K562 (cell line): Measurements from ENCODE around the gene CTSF. TPM values are rescaled to one million over a fixed set of nuclear protein-coding genes. Genes with fewer than 3 reads are reported as not detected.
A peak's percentile ranks its signal among the peaks of the same experiment; 100 is the strongest.

ENCODE experiments used
- BRD9 ChIP-seq: fragments of 450-650 bp; IDR thresholded peaks from 2 replicates; pipeline ENCODE4 v1.6.1; 2018; ENCODE audit warnings: low read depth; ENCODE audit not compliant: partially characterized antibody
- CBX1 ChIP-seq: sonication (generic); IDR thresholded peaks from 2 replicates; pipeline ENCODE4 v1.6.1; 2016; ENCODE audit warnings: antibody characterized with exemption, low read depth, mild to moderate bottlenecking
- CBX2 ChIP-seq: fragments of 200-600 bp; sonication (generic); IDR thresholded peaks from one replicate; pipeline ENCODE4 v1.6.1; 2012; ENCODE audit warnings: mild to moderate bottlenecking, low read length, inconsistent platforms; ENCODE audit not compliant: insufficient read depth, poor library complexity, severe bottlenecking
- JUNB ChIP-seq: fragments of 450-650 bp; formaldehyde crosslinking; conservative IDR thresholded peaks from 2 replicates; pipeline ENCODE4 v1.4.0; 2020; ENCODE audit warnings: mild to moderate bottlenecking
- KAT7 ChIP-seq: sonication (generic); formaldehyde crosslinking; IDR thresholded peaks from 2 replicates; pipeline ENCODE4 v1.8.0; 2022; ENCODE audit warnings: missing genetic modification reagents, mild to moderate bottlenecking, borderline replicate concordance
- MAZ ChIP-seq, 2 experiments: fragments of 450-650 bp in 1 of 2; sonication (generic) in 1 of 2; formaldehyde crosslinking; IDR thresholded peaks in 1 of 2; conservative IDR thresholded peaks in 1 of 2; 2 replicates each; pipeline versions ENCODE4 v1.4.0 to v1.5.0; 2020; ENCODE audit warnings: mild to moderate bottlenecking in 1 of 2, missing genetic modification reagents in 1 of 2
- NRF1 ChIP-seq, 2 experiments: fragments of 450-650 bp; IDR thresholded peaks in 1 of 2; conservative IDR thresholded peaks in 1 of 2; 2 replicates each; pipeline ENCODE4 v1.6.1; 2014; ENCODE audit warnings: mild to moderate bottlenecking in 2 of 2
- PHF20 ChIP-seq: fragments of 450-650 bp; IDR thresholded peaks from 2 replicates; pipeline ENCODE4 v1.6.1; 2018; ENCODE audit not compliant: partially characterized antibody
- SP1 ChIP-seq: sonication (generic); formaldehyde crosslinking; IDR thresholded peaks from 2 replicates; pipeline ENCODE4 v1.8.1; 2022; ENCODE audit warnings: mild to moderate bottlenecking, missing genetic modification reagents
- SUPT5H ChIP-seq: fragments of 450-650 bp; IDR thresholded peaks from 2 replicates; pipeline ENCODE4 v1.6.1; 2016
- YY1 ChIP-seq, 3 experiments: IDR thresholded peaks; 2 replicates each; pipeline ENCODE4 v1.6.1; 2011; ENCODE audit warnings: low read length in 2 of 3, mild to moderate bottlenecking in 2 of 3, moderate library complexity in 2 of 3, borderline replicate concordance in 1 of 3, control low read depth in 1 of 3, low read depth in 1 of 3; ENCODE audit not compliant: insufficient read depth in 3 of 3, insufficient replicate concordance in 2 of 3, control insufficient read depth in 1 of 3, insufficient read length in 1 of 3; ENCODE audit errors: extremely low read depth in 1 of 3
- ZNF146 ChIP-seq: IDR thresholded peaks from one replicate; pipeline ENCODE4 v1.6.1; 2018; ENCODE audit warnings: missing compliant biosample characterization; ENCODE audit not compliant: unreplicated experiment
- polyA plus RNA-seq, 8 experiments: library from polyadenylated mRNA; depleted of rRNA in 4 of 8; stranded (reverse) in 5 of 8; unstranded in 3 of 8; fragments of >200 nt; fragmentation: Nextera tagmentation in 2 of 8; fragmentation: Illumina TruSeq in 1 of 8; extraction: Ambion mirVana in 2 of 8; extraction: Trizol in 1 of 8; gene quantifications; 2 replicates each; pipeline versions ENCODE4 v1.2.1 to v1.2.3, GENCODE V29; 2011 to 2014; ENCODE audit warnings: inconsistent platforms in 1 of 8, missing spikeins in 1 of 8
- total RNA-seq, 7 experiments: library from RNA; depleted of rRNA in 6 of 7; stranded (reverse); fragments of >200 nt in 6 of 7; fragmentation: Illumina TruSeq in 2 of 7; extraction: Trizol in 2 of 7; gene quantifications; 2 replicates each; pipeline versions ENCODE4 v1.2.1 to v1.2.3, GENCODE V29; 2011 to 2021; ENCODE audit warnings: low replicate concordance in 1 of 7
- TF ChIP-seq, protein P1 (sequence below): IDR thresholded peaks from 2 replicates; pipeline ENCODE4 v1.6.1; 2011; ENCODE audit warnings: borderline replicate concordance, low read depth, mild to moderate bottlenecking, moderate library complexity, low read length; ENCODE audit not compliant: insufficient read depth, poor library complexity, severe bottlenecking
- TF ChIP-seq, protein P2 (sequence below): sonication (generic); formaldehyde crosslinking; IDR thresholded peaks from 2 replicates; pipeline ENCODE4 v1.8.0; 2022; ENCODE audit warnings: mild to moderate bottlenecking, low read depth, missing genetic modification reagents
- TF ChIP-seq, protein P3 (sequence below): fragments of 450-650 bp; IDR thresholded peaks from 2 replicates; pipeline ENCODE4 v1.6.1; 2016
- TF ChIP-seq, protein P4 (sequence below): fragments of 450-650 bp; IDR thresholded peaks from 2 replicates; pipeline ENCODE4 v1.6.1; 2018; ENCODE audit not compliant: partially characterized antibody
- TF ChIP-seq, protein P5 (sequence below): sonication (generic); formaldehyde crosslinking; IDR thresholded peaks from 2 replicates; pipeline ENCODE4 v1.9.0; 2022; ENCODE audit warnings: mild to moderate bottlenecking, missing genetic modification reagents

CTSF gene
- total and polyA plus RNA-seq, 9 of the 15 experiments (the other 6 are each of a cell fraction or from before 2014, with no cell fraction given), result 0.41 to 10.5 (median 3.8) TPM

DNA sequence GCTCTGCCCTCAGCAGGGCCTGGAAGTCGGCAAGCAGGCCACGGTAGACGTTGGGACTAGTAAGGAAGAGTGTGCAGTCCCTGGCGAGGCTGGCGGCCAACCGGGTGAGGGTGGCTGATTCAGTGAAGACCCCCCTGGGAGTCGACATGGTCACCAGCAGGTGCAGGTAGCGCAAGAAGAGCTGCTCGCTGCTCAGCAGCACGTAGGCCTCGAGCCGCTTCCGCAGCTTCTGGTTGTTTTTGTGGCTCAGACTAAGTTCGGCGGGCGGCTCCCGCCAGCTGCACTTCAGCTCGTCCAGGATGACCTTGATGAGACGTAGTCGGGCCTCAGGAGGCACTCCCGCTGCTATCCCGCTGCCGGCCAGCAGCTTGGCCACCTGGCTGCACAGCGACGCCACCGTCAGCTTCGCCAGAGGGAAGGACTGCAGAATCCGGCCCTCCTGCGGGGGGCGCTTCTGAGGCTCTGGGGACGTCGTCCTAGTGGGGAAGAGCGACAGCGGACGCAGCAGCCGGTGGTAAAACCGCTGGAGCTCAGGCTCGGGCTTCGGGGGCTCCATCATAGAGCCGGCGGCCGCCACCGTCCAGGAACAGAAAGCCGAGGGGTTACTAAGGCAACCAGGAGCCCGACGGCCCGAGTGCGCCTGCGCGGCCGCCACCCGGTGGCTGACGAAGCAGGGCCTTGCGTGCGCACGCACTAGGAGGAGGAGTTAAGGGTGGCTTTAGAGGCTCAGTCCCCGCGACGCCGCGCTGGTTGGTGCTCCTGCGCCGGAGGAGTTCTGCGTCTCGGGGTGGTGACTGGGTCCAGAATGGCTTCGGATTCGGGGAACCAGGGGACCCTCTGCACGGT, 24.3 kb upstream of the CTSF start, which contains the start of the genes CCDC87 and CCS (continued):
- TF ChIP-seq CBX2 (no peak), SUPT5H (peak; percentile 96), NRF1 (conservative IDR thresholded peaks at IDR 0.05 in 1 of 2, IDR thresholded peaks at IDR 0.05 in 1 of 2) (peak; percentile 98), SP1 (CRISPR knock-in tag) (no peak; the same call in 1 of the 2 replicates), PHF20 (no peak), MAZ (CRISPR knock-in tag; conservative IDR thresholded peaks at IDR 0.05 in 1 of 2, IDR thresholded peaks at IDR 0.05 in 1 of 2) (peak; percentile 57 to 84; a peak in 2 of 4 replicates), KAT7 (CRISPR knock-in tag) (no peak), YY1 (IDR thresholded peaks at IDR 0.05; ENCODE audit: borderline replicate concordance in 1 of 3, control insufficient read depth in 1 of 3, extremely low read depth in 1 of 3, insufficient read depth in 3 of 3, insufficient read length in 1 of 3, insufficient replicate concordance in 2 of 3, low read depth in 1 of 3, low read length in 2 of 3) (peak in 2 of 3 experiments; percentile 13 to 19), JUNB (CRISPR knock-in tag) (no peak), BRD9 (no peak), CBX1 (0 out of 2 replicates have a peak, but pooled peaks have one; percentile 73), ZNF146 (CRISPR knock-in tag) (no peak)
- TF ChIP-seq, protein P1, sequence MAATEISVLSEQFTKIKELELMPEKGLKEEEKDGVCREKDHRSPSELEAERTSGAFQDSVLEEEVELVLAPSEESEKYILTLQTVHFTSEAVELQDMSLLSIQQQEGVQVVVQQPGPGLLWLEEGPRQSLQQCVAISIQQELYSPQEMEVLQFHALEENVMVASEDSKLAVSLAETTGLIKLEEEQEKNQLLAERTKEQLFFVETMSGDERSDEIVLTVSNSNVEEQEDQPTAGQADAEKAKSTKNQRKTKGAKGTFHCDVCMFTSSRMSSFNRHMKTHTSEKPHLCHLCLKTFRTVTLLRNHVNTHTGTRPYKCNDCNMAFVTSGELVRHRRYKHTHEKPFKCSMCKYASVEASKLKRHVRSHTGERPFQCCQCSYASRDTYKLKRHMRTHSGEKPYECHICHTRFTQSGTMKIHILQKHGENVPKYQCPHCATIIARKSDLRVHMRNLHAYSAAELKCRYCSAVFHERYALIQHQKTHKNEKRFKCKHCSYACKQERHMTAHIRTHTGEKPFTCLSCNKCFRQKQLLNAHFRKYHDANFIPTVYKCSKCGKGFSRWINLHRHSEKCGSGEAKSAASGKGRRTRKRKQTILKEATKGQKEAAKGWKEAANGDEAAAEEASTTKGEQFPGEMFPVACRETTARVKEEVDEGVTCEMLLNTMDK, result peak; percentile 79
- TF ChIP-seq, protein P2, sequence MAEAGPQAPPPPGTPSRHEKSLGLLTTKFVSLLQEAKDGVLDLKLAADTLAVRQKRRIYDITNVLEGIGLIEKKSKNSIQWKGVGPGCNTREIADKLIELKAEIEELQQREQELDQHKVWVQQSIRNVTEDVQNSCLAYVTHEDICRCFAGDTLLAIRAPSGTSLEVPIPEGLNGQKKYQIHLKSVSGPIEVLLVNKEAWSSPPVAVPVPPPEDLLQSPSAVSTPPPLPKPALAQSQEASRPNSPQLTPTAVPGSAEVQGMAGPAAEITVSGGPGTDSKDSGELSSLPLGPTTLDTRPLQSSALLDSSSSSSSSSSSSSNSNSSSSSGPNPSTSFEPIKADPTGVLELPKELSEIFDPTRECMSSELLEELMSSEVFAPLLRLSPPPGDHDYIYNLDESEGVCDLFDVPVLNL (CRISPR knock-in tag), result no peak
- TF ChIP-seq, protein P3, sequence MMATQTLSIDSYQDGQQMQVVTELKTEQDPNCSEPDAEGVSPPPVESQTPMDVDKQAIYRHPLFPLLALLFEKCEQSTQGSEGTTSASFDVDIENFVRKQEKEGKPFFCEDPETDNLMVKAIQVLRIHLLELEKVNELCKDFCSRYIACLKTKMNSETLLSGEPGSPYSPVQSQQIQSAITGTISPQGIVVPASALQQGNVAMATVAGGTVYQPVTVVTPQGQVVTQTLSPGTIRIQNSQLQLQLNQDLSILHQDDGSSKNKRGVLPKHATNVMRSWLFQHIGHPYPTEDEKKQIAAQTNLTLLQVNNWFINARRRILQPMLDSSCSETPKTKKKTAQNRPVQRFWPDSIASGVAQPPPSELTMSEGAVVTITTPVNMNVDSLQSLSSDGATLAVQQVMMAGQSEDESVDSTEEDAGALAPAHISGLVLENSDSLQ, result peak; percentile 49; the same call in 1 of the 2 replicates
- TF ChIP-seq, protein P4, sequence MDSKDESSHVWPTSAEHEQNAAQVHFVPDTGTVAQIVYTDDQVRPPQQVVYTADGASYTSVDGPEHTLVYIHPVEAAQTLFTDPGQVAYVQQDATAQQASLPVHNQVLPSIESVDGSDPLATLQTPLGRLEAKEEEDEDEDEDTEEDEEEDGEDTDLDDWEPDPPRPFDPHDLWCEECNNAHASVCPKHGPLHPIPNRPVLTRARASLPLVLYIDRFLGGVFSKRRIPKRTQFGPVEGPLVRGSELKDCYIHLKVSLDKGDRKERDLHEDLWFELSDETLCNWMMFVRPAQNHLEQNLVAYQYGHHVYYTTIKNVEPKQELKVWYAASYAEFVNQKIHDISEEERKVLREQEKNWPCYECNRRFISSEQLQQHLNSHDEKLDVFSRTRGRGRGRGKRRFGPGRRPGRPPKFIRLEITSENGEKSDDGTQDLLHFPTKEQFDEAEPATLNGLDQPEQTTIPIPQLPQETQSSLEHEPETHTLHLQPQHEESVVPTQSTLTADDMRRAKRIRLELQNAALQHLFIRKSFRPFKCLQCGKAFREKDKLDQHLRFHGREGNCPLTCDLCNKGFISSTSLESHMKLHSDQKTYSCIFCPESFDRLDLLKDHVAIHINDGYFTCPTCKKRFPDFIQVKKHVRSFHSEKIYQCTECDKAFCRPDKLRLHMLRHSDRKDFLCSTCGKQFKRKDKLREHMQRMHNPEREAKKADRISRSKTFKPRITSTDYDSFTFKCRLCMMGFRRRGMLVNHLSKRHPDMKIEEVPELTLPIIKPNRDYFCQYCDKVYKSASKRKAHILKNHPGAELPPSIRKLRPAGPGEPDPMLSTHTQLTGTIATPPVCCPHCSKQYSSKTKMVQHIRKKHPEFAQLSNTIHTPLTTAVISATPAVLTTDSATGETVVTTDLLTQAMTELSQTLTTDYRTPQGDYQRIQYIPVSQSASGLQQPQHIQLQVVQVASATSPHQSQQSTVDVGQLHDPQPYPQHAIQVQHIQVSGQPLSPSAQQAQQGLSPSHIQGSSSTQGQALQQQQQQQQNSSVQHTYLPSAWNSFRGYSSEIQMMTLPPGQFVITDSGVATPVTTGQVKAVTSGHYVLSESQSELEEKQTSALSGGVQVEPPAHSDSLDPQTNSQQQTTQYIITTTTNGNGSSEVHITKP, result peak; percentile 58
- TF ChIP-seq, protein P5, sequence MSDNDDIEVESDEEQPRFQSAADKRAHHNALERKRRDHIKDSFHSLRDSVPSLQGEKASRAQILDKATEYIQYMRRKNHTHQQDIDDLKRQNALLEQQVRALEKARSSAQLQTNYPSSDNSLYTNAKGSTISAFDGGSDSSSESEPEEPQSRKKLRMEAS (CRISPR knock-in tag), result peak; percentile 88
